DMS 273 (cell line): Measurements from ENCODE around the gene RAPGEF2.
"Not testable (repeated sequence)": the region's sequence is repeated elsewhere in the genome, so short reads cannot be mapped to it uniquely, and the experiment has no call there.

Experiments
- DNase-seq: peaks from one replicate; lab custom pipeline; 2025; ENCODE audit not compliant: unreplicated experiment; lab: John Stamatoyannopoulos, UW

RAPGEF2 gene

GRCh38 chr4:159237975-159238374, 135.1 kb downstream of the RAPGEF2 start:
- DNase-seq: no peak

GRCh38 chr4:159238631-159239030, 135.8 kb downstream of the RAPGEF2 start:
- DNase-seq: no peak

GRCh38 chr4:159239629-159240028, 136.8 kb downstream of the RAPGEF2 start:
- no peak for DNase-seq

GRCh38 chr4:159240046-159240445, 137.2 kb downstream of the RAPGEF2 start:
- DNase-seq: no peak

- DNase-seq: no peak
Measured at GRCh38 chr4:159240687-159241086, 137.8 kb downstream of the RAPGEF2 start.

DNA sequence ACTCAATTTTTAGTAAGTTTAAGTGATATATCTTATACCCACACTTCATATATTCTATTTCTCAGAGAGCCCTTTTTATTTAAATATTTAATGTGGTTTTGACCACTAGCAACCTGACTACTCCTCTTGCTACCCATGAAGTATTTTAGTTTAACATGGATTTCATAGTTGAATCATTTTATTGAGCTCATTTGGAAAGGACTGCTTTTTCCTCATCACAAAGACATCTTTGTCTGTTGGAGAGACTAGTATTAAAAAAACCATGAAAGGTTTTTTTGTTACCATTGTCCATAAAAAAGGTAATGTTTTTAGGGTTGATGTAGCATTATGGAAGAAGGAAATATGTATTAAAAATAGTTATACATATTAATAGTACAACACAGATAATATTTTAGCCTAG, 139.5 kb downstream of the RAPGEF2 start:
- no peak for DNase-seq

DNA sequence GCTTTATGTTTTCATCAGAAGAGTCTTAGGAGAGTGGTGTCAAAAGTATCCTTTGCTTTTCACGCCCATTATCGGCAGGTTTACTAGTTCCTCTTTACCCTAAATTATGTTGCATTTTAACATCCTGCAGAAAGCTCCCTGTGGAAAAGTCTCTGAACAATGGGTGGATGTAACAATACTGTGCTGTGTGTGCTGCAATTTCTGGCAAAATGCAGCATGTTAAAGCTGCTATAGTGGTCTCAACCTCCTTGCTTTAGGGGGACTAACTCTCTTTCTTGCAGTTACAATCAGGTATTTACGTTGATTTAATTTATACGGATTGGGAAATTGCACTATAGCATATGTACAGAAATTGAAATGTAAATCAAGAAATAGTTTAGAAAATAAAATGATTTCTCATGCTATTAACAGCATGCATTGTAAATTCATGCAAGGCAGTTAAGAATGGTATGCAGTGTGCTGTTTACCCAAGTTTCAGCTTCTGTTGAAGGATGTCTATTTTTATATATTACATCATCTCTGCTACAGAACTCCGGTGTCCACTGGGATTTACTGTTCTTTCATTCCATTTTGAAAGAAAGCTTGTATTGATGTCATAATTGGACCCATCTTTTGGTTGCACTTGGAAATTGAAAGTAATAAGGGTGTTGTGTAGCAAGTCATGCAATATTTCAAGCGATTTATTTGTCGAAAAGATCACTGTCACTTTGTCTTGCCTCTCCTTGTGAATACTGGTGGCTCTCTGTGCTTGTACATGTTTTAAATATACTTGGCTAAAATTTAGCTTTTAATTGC, 145.7 kb downstream of the RAPGEF2 start:
- peak; percentile 28 for DNase-seq

DNA sequence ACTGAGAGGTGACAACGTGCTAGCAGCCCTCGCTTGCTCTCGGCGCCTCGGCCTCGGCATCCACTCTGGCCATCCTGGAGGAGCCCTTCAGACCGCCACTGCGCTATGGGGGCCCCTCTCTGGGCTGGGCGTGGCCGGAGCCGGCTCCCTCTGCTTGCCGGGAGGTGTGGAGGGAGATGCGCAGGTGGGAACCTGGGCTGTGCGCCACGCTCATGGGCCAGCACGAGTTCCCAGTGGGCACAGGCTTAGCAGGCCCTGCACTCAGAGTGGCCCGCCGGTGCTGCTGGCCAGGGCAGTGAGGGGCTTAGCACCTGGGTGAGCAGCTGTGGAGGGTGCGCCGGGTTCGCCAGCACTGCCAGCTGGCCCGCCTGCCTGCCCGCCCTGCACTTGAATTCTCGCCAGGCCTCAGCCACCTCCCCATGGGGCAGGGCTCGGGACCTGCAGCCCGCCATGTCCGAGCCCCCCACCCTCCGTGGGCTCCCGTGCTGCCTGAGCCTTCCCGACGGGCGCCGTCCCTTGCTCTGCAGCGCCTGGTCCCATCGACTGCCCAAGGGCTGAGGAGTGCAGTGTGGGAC, 148.0 kb downstream of the RAPGEF2 start:
- no peak for DNase-seq

DNA sequence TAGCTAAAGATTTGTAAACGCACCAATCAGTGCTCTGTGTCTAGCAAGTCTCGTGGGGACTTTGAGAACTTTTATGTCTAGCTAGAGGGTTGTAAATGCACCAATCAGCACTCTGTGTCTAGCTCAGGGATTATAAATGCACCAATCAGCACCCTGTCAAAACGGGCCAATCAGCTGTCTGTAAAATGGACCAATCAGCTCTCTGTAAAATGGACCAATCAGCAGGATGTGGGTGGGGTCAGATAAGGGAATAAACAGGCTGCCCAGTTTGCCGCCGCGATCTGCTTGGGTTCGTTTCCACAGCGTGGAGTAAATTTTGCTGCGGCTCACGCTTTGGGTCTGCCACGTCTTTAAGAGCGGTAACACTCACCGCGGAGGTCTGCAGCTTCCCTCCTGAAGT, 148.7 kb downstream of the RAPGEF2 start:
- DNase-seq: not testable (repeated sequence)

DNA sequence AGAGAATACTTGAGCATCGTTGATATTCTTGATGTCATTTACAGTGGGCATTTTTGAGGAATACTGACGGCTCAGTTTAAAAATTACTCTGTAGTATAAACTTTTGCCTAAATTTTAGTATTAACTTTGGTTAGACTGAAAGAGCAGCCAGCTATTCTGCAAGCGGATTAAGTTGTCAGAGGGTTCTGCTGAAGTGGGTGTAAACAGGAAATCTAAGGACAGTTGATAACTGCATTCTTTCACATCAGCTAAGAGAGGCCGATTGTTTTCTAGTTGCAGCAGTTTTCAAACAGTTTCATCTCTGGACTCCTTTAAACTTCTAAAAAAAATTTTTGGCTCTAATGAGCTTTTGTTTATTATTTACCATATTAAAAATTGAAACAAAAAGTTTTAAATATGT, 149.6 kb downstream of the RAPGEF2 start:
- DNase-seq: no peak

DNA sequence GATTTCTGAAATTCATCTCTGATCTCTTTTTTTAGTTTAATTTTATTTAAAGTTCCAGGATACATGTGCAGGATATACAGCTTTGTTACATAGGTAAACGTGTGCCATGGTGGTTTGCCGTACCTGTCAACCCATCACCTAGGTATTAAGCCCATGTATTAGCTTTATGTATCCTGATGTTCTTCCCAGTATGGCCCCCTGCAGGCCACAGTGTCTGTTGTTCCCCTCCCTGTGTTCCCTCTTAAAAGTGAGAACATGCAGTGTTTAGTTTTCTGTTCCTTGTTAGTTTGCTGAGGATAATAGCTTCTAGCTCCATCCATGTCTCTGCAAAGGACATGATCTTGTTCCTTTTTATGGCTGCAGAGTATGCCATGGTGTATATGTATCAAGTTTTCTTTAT, 153.2 kb downstream of the RAPGEF2 start:
- no peak for DNase-seq

GRCh38 chr4:159258889-159259560, 156.1 kb downstream of the RAPGEF2 start:
- no peak for DNase-seq

- DNase-seq: no peak
Measured at GRCh38 chr4:159264057-159264456, 161.2 kb downstream of the RAPGEF2 start.

GRCh38 chr4:159266981-159267868, 164.3 kb downstream of the RAPGEF2 start:
- no peak for DNase-seq

DNA sequence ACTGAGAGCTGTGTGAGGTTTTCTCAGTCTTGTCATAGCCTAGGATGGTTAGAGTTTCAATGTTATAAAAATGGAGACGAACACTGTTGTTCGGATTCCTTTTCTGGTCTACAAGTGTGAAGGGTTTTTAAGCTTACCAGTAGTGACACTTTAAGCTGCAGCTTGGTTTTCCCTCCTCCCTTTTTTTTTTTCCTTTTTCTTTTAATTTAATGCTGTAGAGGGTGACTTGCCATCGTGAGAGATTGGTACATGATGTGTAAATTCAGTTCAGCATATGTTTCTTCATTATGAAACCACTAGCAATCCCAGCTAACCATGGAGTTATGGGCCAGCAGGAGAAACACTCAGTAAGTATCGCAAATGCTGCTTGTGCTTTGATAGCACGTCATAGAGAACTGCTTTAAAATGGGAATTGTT, 165.0 kb downstream of the RAPGEF2 start:
- no peak for DNase-seq

- DNase-seq: no peak
Measured at GRCh38 chr4:159268607-159269006, 165.7 kb downstream of the RAPGEF2 start.

DNA sequence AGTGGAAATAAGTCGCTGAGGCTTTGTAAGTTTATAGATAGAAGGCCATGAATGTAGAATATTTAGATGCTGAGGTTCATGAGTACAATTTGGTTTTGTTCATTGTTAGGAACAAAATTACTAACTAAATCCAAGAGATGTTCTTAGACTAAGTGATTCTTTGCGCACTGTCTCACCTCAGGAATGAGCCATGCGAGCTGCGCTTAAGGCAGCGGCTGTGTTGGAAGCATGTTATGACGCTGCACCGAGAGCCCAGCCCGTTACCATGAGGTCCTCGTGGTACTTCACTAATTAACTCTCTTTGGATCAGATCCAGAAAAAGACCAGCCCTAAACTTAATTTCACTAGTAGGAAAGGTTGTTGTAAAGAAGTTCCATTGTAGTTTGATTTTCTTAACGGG, 166.2 kb downstream of the RAPGEF2 start:
- no peak for DNase-seq

DNA sequence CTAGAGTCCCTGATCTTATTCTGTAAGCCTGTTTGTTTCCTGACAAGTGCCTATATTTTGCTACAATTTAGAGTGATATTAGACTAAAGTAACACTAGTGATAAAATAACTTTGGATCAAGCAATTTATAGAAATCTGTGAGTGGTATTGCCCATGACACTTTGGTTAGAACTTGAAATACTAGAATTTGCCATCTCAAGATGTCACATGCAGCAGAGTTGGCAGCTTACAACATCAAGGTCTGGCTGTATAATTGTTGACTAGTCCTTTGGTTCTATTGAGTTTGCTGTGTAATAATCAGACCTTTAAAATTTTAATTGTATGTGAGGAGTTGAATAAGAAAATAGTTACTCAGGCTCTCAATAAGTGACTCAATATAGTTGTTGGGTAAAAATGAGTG, 167.1 kb downstream of the RAPGEF2 start:
- no peak for DNase-seq

DNA sequence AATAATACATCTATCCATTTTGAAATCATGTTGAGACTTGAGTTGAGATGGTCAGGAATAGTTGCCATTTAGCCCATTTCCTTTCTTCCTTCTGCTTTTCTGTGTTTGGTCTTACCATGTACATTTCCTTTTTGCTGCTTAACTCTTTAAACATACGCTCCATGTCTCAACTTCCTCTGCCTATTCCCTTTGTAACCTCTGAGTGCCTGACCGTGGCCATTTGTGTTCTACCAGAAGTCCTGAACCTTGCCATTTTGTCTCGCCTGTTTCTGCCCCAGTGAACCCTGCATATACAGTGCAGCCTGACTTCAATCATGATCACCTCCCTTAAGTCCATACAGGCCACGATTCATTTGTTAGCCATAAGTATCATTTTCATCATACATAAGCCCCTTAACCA, 169.0 kb downstream of the RAPGEF2 start:
- DNase-seq: no peak

DNA sequence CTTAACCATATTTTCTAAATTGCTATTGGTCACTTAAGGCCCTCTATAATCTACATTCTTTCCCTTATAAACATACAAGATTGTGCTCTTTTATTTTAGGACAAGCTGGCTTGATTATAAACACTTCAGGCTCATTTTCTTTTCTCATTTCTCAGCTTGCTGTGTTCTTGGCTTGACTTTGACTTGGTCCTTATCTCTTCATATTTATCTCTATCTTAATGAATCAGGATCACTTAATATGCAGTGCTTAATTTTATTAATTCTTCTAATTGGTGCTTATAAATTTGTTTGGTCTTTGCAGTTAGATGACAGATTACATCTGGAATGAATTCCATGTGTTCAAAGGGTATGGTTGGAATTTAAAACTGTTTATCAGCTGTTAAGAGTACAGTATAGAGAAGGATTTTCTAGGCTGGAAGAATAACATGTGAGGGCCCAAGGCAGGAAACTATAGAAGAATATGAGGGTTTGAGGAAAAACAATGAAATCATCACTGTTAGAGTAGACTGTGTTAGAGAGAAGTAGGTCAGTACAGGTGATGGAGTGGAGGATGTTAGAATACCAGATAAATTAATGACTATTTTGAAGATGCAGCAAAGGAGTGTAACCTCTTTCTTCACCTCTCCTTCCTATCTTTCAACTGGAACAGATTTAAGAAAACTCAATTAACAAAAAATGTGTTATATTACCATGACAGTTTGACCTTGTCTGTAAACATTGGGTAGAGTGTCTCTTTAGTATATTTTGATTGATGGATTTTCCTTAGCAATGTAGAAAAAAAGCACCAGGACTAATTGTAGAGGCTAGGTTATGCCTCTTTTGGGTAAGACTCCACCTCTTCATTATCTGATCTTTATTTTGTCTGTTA, 169.6 kb downstream of the RAPGEF2 start:
- DNase-seq: no peak

- DNase-seq: peak; percentile 17
Measured at GRCh38 chr4:159273141-159273438, 170.2 kb downstream of the RAPGEF2 start.
